OCI-LY7 (cell line): ENCODE data around the gene HOXB3. TPM values are rescaled to one million over a fixed set of nuclear protein-coding genes. Genes with fewer than 3 reads are reported as not detected.

Experiments used
- BruUV-seq: library from RNA; stranded (reverse); fragments of 400-500 nt; replicated peaks from 2 replicates; lab custom pipeline; 2021; lab: Mats Ljungman, UMichigan
- CTCF ChIA-PET: fragments of 300-600 bp; sonication (Branson Sonifier 250); formaldehyde crosslinking; loops from one replicate; lab custom pipeline; 2022; ENCODE audit warnings: antibody characterized with exemption; ENCODE audit not compliant: unreplicated experiment; lab: Charles Lee
- POLR2A ChIA-PET: fragments of 300-600 bp; sonication (Branson Sonifier 250); formaldehyde crosslinking; loops from one replicate; lab custom pipeline; 2022; ENCODE audit warnings: antibody characterized with exemption; lab: Charles Lee
- DNase-seq: peaks from one replicate; pipeline ENCODE4 v3.0.0-alpha.2; 2015; ENCODE audit warnings: low spot score
- H2AFZ ChIP-seq: fragments of 200-600 bp; sonication (generic), shearing (Covaris generic); 2 replicates; pipeline ENCODE4 v1.6.1; 2014; ENCODE audit warnings: mild to moderate bottlenecking, antibody characterized with exemption, low read length, moderate library complexity
- H3K27ac ChIP-seq: fragments of 200-600 bp; sonication (generic); 2 replicates; pipeline ENCODE4 v1.5.1; 2014; ENCODE audit warnings: mixed run types, low read depth, mild to moderate bottlenecking, moderate library complexity, low read length, inconsistent platforms; ENCODE audit not compliant: poor library complexity, severe bottlenecking
- H3K36me3 ChIP-seq: fragments of 200-600 bp; sonication (generic); 2 replicates; pipeline ENCODE4 v1.6.1; 2014; ENCODE audit warnings: mild to moderate bottlenecking, antibody characterized with exemption, low read length, moderate library complexity, mixed read lengths; ENCODE audit not compliant: insufficient read depth
- H3K4me1 ChIP-seq: fragments of 200-600 bp; sonication (generic); 2 replicates; pipeline ENCODE4 v1.5.1; 2014; ENCODE audit warnings: mild to moderate bottlenecking, low read length; ENCODE audit not compliant: insufficient read depth, poor library complexity, severe bottlenecking
- H3K4me2 ChIP-seq: fragments of 200-600 bp; sonication (generic); 2 replicates; pipeline ENCODE4 v1.6.1; 2014; ENCODE audit warnings: mild to moderate bottlenecking, low read length
- H3K4me3 ChIP-seq: fragments of 200-600 bp; sonication (generic); 2 replicates; pipeline ENCODE4 v1.5.1; 2014; ENCODE audit warnings: mild to moderate bottlenecking, low read depth, low read length; ENCODE audit not compliant: poor library complexity, severe bottlenecking
- H3K79me2 ChIP-seq: fragments of 200-600 bp; sonication (generic); 2 replicates; pipeline ENCODE4 v1.6.1; 2016; ENCODE audit warnings: low read depth, mild to moderate bottlenecking, low read length, moderate library complexity, mixed read lengths; ENCODE audit not compliant: insufficient read depth
- H3K9me2 ChIP-seq: fragments of 200-600 bp; sonication (generic); 2 replicates; pipeline ENCODE4 v1.6.1; 2016; ENCODE audit warnings: mild to moderate bottlenecking, low read length, mixed read lengths; ENCODE audit not compliant: insufficient read depth
- H3K9me3 ChIP-seq: fragments of 200-600 bp; sonication (generic); 2 replicates; pipeline ENCODE4 v1.6.1; 2014; ENCODE audit warnings: mild to moderate bottlenecking, mixed run types, low read length, mixed read lengths
- H4K20me1 ChIP-seq: fragments of 200-600 bp; sonication (generic); 2 replicates; pipeline ENCODE4 v1.6.1; 2014; ENCODE audit warnings: mild to moderate bottlenecking, antibody characterized with exemption, low read length, moderate library complexity, mixed read lengths; ENCODE audit not compliant: insufficient read depth
- CTCF ChIP-seq: fragments of 200-600 bp; sonication (generic); conservative IDR thresholded peaks from 2 replicates; pipeline ENCODE4 v1.5.1; 2014; ENCODE audit warnings: mild to moderate bottlenecking, antibody characterized with exemption, low read length, moderate library complexity, mixed read lengths
- EZH2phosphoT487 ChIP-seq: fragments of 200-600 bp; sonication (generic); IDR thresholded peaks from 2 replicates; pipeline ENCODE4 v1.6.1; 2018; ENCODE audit warnings: low read depth, borderline replicate concordance, mild to moderate bottlenecking, mixed run types, antibody characterized with exemption, low read length, moderate library complexity, mixed read lengths
- intact Hi-C: fragments of 100-400 bp; cut with micrococcal nuclease; formaldehyde crosslinking; loops from one replicate; pipeline ENCODE4 v1.10.0; 2022; ENCODE audit not compliant: unreplicated experiment
- total RNA-seq, 2 experiments: library from RNA; depleted of rRNA in 1 of 2; stranded (reverse); fragments of >200 nt in 1 of 2; shearing (Covaris generic) in 1 of 2; gene quantifications; 2 replicates each; pipeline ENCODE4 v1.2.3, GENCODE V29; 2014 to 2022

Gene HOXB3
- total RNA-seq, 2 experiments from 2014 or later, result 7.7 to 13.0 TPM

GRCh38 chr17:48517478-48517877, 72.6 kb downstream of the HOXB3 start:
- H2AFZ ChIP-seq, result no peak overlapping the region
- H3K79me2 ChIP-seq, result no peaks in the 10 kb centered on the region
- H3K36me3 ChIP-seq, result no peaks in the 10 kb centered on the region
- no peaks in the 10 kb centered on the region for H3K9me2 ChIP-seq
- TF ChIP-seq EZH2phosphoT487 (no peak), CTCF (no peak)
- H3K4me2 ChIP-seq, result no peak overlapping the region
- CTCF ChIA-PET, result no interaction called here
- no peak overlapping the region for H3K4me3 ChIP-seq
- no peaks in the 10 kb centered on the region for H3K9me3 ChIP-seq
- POLR2A ChIA-PET, result interaction anchor here (0.7 kb wide), 1 partner anchor 166 kb away, joined by 4 read pairs; no protein-coding TSS in a partner anchor
- H3K27ac ChIP-seq, result no peak overlapping the region
- no TSS peak for BruUV-seq
- intact Hi-C loops, result no loop called here
- H3K4me1 ChIP-seq, result peaks cover 9% of the 10 kb centered on the region
- DNase-seq, result no peak
- H4K20me1 ChIP-seq, result no peaks in the 10 kb centered on the region

- ChIA-PET CTCF (no interaction called here), POLR2A (no interaction called here)
- Histone ChIP-seq H3K9me2 (no peaks in the 10 kb centered on the region), H3K79me2 (no peaks in the 10 kb centered on the region), H3K4me1 (peaks cover 9% of the 10 kb centered on the region), H3K9me3 (no peaks in the 10 kb centered on the region), H4K20me1 (no peaks in the 10 kb centered on the region), H2AFZ (no peak overlapping the region), H3K36me3 (no peaks in the 10 kb centered on the region), H3K27ac (no peak overlapping the region), H3K4me2 (no peak overlapping the region), H3K4me3 (no peak overlapping the region)
- DNase-seq, result no peak
- intact Hi-C loops, result no loop called here
- no TSS peak for BruUV-seq
- TF ChIP-seq EZH2phosphoT487, result no peak
Observed at GRCh38 chr17:48515925-48516900, 73.8 kb downstream of the HOXB3 start.

GRCh38 chr17:48514477-48514876, 75.6 kb downstream of the HOXB3 start:
- Histone ChIP-seq H3K79me2 (no peaks in the 10 kb centered on the region), H2AFZ (no peak overlapping the region), H3K36me3 (no peaks in the 10 kb centered on the region), H4K20me1 (no peaks in the 10 kb centered on the region), H3K9me3 (no peaks in the 10 kb centered on the region), H3K4me3 (no peak overlapping the region), H3K4me1 (peaks cover 9% of the 10 kb centered on the region), H3K27ac (no peak overlapping the region), H3K4me2 (no peak overlapping the region), H3K9me2 (no peaks in the 10 kb centered on the region)
- POLR2A ChIA-PET, result interaction anchor here (1.0 to 1.4 kb wide), 2 partner anchors 19 to 75 kb away, joined by 3 read pairs; no protein-coding TSS in a partner anchor
- DNase-seq, result no peak
- CTCF ChIA-PET, result no interaction called here
- TF ChIP-seq CTCF, result no peak
- TF ChIP-seq EZH2phosphoT487, result no peak
- intact Hi-C loops, result no loop called here
- no TSS peak for BruUV-seq
